PFSK-1 (cell line): ENCODE results near the gene LRFN3. TPM values are rescaled to one million over a fixed set of nuclear protein-coding genes. Genes with fewer than 3 reads are reported as not detected.

Experiments
- FOXP2 ChIP-seq: optimal IDR thresholded peaks from 2 replicates; pipeline ENCODE3; 2011; ENCODE audit warnings: borderline replicate concordance, control low read depth, inconsistent platforms; ENCODE audit not compliant: insufficient read depth; ENCODE audit errors: extremely low read length, extremely low read depth
- POLR2AphosphoS5 ChIP-seq: IDR thresholded peaks from 2 replicates; pipeline ENCODE4 v1.6.1; 2012; ENCODE audit warnings: low read depth, mild to moderate bottlenecking, control low read depth, low read length, moderate library complexity
- SIN3A ChIP-seq: IDR thresholded peaks from 2 replicates; pipeline ENCODE4 v1.6.1; 2012; ENCODE audit warnings: mild to moderate bottlenecking, low read length, moderate library complexity, borderline replicate concordance; ENCODE audit not compliant: insufficient read depth
- TAF1 ChIP-seq: IDR thresholded peaks from 2 replicates; pipeline ENCODE4 v1.6.1; 2012; ENCODE audit warnings: low read length, control low read depth, borderline replicate concordance; ENCODE audit not compliant: insufficient read depth
- polyA plus RNA-seq: library from polyadenylated mRNA; unstranded; fragments of >200 nt; gene quantifications from one replicate; pipeline ENCODE4 v1.2.1, GENCODE V29; 2012; ENCODE audit warnings: low read depth, missing spikeins; ENCODE audit not compliant: insufficient read length
- TF ChIP-seq, protein P1 (sequence below), 2 experiments: IDR thresholded peaks; 2 replicates each; pipeline versions ENCODE4 v1.6.1 to v1.8.0; 2011 to 2012; ENCODE audit warnings: low read depth in 2 of 2, low read length in 2 of 2, control low read depth in 1 of 2, inconsistent platforms in 1 of 2, mild to moderate bottlenecking in 1 of 2, moderate library complexity in 1 of 2; ENCODE audit not compliant: insufficient read depth in 1 of 2

LRFN3 gene, protein sequence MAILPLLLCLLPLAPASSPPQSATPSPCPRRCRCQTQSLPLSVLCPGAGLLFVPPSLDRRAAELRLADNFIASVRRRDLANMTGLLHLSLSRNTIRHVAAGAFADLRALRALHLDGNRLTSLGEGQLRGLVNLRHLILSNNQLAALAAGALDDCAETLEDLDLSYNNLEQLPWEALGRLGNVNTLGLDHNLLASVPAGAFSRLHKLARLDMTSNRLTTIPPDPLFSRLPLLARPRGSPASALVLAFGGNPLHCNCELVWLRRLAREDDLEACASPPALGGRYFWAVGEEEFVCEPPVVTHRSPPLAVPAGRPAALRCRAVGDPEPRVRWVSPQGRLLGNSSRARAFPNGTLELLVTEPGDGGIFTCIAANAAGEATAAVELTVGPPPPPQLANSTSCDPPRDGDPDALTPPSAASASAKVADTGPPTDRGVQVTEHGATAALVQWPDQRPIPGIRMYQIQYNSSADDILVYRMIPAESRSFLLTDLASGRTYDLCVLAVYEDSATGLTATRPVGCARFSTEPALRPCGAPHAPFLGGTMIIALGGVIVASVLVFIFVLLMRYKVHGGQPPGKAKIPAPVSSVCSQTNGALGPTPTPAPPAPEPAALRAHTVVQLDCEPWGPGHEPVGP
- 16.3 TPM for polyA plus RNA-seq

GRCh38 chr19:35935911-35936737 is at the start of gene LRFN3:
Gene LRFN3 (plus strand): TSS chr19:35936374. CDS start chr19:35939426, 3,052 bp downstream.
- TF ChIP-seq, protein P1, sequence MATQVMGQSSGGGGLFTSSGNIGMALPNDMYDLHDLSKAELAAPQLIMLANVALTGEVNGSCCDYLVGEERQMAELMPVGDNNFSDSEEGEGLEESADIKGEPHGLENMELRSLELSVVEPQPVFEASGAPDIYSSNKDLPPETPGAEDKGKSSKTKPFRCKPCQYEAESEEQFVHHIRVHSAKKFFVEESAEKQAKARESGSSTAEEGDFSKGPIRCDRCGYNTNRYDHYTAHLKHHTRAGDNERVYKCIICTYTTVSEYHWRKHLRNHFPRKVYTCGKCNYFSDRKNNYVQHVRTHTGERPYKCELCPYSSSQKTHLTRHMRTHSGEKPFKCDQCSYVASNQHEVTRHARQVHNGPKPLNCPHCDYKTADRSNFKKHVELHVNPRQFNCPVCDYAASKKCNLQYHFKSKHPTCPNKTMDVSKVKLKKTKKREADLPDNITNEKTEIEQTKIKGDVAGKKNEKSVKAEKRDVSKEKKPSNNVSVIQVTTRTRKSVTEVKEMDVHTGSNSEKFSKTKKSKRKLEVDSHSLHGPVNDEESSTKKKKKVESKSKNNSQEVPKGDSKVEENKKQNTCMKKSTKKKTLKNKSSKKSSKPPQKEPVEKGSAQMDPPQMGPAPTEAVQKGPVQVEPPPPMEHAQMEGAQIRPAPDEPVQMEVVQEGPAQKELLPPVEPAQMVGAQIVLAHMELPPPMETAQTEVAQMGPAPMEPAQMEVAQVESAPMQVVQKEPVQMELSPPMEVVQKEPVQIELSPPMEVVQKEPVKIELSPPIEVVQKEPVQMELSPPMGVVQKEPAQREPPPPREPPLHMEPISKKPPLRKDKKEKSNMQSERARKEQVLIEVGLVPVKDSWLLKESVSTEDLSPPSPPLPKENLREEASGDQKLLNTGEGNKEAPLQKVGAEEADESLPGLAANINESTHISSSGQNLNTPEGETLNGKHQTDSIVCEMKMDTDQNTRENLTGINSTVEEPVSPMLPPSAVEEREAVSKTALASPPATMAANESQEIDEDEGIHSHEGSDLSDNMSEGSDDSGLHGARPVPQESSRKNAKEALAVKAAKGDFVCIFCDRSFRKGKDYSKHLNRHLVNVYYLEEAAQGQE (IDR thresholded peaks at IDR 0.05; ENCODE audit: insufficient read depth in 1 of 2, low read depth in 2 of 2, low read length in 2 of 2) = no peak
- TF ChIP-seq TAF1 = no peak
- no peak for TF ChIP-seq FOXP2
- TF ChIP-seq POLR2AphosphoS5 = no peak
- TF ChIP-seq SIN3A = no peak

DNA sequence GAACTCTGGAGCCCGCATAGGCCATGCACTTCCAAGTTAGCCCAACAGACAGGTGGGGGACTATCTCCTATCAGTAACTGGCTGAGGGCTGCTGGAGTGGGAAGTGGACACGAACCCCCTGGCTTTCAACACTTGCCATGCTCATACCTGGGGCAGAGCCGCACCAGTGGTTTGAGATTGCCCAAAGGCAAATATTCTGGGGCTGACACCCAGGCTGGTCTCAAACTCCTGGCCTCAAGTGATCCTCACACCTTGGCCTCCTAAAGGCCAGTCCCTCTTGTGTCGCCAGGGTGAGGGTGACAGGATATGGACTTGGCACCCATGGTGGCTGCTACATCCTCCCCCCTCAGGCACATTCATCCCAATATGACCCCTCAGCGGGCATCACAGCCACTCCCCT is 49.0 kb upstream of the LRFN3 start:
- no peak for TF ChIP-seq TAF1

DNA sequence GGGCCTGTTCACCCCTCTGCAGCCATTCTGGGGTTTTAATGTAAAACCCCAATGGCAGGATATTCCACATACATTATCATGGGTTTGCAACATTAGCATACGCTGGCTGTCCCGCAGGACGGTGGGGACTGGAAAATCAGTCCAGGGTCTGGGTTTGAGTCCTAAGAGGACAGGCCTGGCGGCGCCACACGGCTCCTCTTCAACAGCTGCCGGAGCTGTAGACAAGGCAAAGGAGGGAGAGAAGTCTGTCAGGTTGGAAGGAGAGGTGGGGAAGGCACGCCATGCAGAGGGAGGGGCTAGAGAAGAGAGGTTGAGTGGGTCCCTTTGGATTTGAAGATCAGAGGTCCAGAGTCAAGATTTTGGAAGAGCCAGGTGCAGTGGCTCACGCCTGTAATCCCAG is 47.8 kb upstream of the LRFN3 start:
- TF ChIP-seq POLR2AphosphoS5 (no peak), TAF1 (no peak), SIN3A (no peak), FOXP2 (no peak)
- TF ChIP-seq, protein P1 (IDR thresholded peaks at IDR 0.05; ENCODE audit: insufficient read depth in 1 of 2, low read depth in 2 of 2, low read length in 2 of 2) = no peak

DNA sequence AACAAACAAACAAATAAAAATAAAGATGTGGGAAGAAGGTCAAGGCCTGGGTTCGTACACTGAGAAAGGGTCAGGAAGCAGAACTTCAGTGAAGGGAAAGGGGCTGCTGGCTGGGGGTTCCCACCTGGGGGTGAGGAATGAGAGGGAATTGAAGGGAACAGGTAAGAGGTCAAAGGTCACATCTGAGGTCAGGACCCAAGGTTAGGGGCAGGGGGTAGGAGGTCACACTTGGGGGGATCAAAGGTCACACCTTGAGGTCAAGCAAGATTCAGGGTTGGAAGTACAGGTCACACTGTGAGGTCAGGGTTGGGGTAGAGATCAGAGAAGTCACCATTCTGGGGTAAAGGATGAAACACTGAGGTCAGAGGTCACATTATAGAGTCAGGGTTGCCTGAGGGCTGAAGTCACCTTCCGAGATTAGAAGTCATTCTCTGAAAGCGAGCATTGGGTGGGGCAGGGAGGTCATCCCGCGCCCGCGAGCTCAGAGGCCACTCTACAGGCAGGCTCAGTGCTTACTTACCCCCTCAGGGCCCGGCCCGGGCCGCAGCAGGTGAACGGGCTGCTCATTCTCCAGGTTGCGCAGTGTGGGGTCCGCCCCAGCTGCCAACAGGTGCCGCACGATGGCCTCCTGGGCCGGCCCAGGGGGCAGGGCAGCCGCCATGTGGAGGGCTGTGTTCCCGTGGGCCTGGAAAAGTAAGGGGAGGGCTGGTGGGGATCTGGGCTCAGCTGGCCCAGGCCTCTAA is 46.6 kb upstream of the LRFN3 start:
- TF ChIP-seq, protein P1 (IDR thresholded peaks at IDR 0.05; ENCODE audit: insufficient read depth in 1 of 2, low read depth in 2 of 2, low read length in 2 of 2) = no peak
- TF ChIP-seq TAF1 = no peak
- no peak for TF ChIP-seq FOXP2
- TF ChIP-seq SIN3A = no peak

GRCh38 chr19:35890113-35890650 is 46.0 kb upstream of the LRFN3 start:
- TF ChIP-seq POLR2AphosphoS5 (no peak), SIN3A (no peak), FOXP2 (no peak), TAF1 (no peak)
- TF ChIP-seq, protein P1 (IDR thresholded peaks at IDR 0.05; ENCODE audit: insufficient read depth in 1 of 2, low read depth in 2 of 2, low read length in 2 of 2) = no peak
